Left lobe of liver (tissue), 2 donors: ENCODE results near the gene INPP5A. TPM values are rescaled to one million over a fixed set of nuclear protein-coding genes. Genes with fewer than 3 reads are reported as not detected.

Experiments
- ATAC-seq: fragments of 200-7000 bp; cut with Tn5 transposase; one replicate; pipeline ENCODE4 v1.9.1; 2020; ENCODE audit warnings: mild to moderate bottlenecking, moderate library complexity
- DNase-seq: peaks from one replicate; pipeline ENCODE4 v3.0.0-alpha.2; 2020; ENCODE audit warnings: low spot score
- total RNA-seq: library from RNA; stranded (reverse); gene quantifications from one replicate; pipeline ENCODE4 v1.2.1, GENCODE V29; 2021
- donor health status: DM: no; HTN: no; CAD: no; lungs with moderate emphysema.
- donor health status: DM: no; HTN: yes; CAD: no.

INPP5A gene
- total RNA-seq, 1 donor from 2014 or later: 18.3 TPM

DNA sequence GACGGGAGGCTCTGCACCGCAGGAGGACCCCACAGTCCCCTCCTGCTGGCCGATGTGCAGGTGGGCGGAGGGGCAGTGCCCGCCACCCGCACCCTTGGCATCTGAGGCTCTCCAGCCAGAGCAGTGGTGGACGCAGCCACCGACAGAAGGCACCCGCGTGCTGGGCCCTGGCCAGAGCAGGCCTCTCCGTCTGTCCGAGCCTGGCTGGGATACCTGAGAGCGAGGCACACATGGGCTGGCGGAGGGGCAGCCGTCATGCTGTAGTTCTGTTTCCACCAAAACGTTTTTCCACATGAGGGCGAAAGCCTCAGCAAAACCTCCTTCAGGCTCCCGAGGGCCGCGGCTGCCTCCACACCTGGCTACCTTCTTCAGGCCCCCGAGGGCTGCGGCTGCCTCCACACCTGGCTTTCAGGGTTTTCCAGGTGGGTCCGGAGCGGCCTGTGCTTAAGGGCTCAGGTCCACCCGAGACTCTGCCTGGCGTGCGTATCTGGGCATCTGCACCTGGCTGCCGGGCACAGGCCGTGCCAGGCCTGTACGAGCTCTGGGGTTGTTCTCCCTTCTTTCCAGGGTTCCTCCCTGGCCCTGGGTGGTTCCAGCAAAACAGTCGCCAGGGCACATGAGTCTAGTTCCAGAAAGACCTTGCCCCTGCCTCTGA, 115.5 kb downstream of the INPP5A start:
- ATAC-seq (no peak), DNase-seq (no peak)

DNA sequence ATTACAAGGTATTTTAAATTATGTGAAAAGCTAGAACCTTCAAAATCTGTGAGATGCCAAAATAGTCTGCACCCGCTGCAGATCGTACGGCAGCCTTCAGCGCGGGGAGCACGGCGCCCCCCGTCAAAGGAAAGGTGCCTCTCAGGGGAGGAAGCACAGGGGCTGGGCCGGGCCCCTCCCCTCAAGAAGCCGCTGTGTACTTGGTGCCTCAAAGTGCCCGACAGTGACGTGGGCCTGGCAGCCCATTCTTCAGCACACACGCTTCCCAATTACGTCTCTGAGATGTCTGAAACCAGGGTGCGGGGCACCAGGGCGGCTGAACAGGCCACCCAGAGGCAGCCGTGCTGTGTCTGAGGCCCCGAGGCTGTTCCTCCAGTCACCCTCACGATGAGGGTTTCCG, 116.1 kb downstream of the INPP5A start:
- DNase-seq (no peak), ATAC-seq (no peak)

DNA sequence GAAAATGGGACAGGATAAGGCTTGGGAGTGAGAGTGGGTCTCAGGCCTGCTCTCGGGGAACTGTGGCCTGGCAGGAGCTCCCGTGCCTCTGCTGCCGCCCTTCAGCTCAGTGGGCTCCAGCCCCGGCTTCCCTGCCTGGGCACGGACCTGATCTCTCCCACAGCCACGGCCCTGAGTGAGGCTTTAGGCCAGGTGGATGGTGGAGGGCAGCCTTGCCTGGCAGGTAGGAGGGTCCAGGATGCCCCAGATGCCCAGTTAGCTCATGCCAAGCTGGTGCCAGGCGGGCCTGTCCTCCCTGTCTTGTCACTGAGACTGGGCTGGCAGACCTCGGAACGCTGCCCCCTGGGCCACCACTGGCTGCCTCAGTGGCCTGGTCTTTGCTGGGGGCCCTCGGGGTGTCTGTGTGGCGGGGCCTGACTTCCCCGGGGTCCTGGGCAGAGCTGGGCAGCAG, 116.6 kb downstream of the INPP5A start:
- no peak for DNase-seq
- ATAC-seq: no peak

DNA sequence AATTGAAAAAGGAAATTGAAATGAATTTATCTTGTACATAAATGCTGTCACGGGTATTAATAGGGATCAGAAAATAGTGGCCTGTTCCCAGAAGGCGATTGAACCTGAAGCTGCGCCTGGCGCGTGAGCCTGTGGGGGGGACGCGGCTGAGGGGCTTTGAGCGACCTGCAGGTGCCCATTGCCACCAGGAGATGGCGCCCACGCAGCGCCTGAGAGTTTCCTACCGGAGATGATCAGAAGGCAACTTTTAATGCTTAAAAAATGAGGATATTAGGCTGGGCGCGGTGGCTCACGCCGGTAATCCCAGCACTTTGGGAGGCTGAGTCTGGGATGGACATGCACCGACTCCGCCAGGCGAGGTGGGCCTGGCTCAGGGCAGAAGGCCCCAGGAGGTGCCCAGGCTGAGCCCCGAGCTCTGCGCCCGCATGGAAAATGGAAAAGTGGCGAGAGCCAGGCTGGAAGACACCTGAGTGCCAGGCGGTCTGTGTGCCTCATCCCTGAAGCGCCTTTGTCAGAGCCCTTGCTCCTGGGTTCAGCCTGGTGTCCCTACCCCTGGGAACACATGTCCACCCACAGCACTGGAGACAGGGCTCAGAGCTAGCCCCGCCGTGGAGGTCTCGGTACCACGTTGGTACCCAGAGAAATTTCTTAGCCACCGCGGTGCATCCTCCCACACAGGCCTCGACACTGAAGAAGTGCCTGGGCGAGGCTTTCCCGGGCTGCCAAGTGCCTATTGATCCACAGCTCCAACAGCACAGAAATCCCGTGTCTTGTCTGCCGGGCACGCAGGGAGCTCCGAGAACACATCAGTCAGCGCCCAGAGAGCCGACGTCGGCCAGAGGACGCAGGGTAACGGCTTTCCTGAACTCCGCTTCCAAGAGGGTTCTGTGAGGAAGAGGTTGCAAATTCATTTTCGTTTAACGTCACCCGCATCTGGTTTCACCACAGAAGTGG, 117.4 kb downstream of the INPP5A start:
- no peak for DNase-seq
- ATAC-seq: peak; percentile 59

DNA sequence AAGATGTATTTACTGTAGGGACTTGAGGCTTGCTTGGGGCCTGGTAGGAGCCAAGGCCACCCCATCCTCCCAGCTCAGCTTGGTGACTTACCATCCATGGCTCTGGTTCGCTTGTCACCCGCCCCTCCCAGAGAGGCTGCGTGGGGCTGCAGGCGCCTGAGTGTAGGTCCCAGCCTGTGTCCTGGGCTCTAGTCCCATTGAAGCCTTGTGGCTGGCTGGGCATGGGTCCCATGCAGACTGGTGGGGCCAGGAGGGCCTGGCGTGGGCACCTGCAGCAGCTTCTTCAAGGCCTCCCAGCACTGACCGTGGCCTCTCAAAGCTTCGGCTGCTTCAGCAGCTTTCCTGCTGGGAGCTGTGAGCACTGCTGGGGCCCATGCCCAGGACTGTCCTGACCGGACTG, 118.1 kb downstream of the INPP5A start:
- DNase-seq (no peak), ATAC-seq (no peak)

DNA sequence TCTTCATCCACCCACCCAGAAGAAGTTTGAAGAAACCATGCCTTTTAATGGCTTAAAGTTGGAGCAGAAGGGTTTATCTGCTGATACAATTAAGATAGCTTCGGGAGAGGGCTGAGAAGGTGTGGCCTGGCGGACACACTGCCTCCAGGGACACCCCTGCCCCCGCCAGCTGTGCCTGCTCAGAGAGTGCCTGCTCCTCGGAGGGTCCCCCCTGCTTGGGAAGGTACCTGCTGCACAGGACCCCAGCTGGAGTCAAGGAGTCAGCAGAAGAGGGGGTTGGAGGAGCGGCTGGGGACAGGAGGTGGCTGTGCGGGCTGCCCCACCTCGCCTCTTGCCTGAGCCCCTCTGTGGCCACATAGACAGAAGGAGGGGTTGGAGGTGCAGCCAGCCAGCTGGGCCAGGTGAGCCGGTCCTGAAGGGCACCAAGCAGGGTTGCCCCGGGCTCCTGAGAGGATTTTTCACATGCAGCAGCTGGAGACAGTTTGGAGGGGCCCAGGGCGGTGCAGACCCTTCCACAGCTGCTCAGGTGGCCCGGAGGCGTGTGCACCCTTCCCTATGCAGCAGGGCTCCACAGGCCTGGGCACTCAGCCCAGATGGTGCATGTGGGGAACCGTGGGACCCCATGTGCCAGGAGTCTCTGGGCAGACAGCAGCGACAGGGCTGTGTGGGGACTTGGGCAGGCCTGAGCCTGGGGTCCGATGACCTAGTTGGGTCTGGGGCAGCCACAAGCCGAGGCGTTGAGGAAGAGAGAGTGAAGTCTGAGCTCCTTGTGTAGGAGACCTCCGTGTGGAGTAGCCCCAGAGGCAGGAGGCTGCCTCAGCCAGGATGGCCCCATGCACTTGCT, 118.9 kb downstream of the INPP5A start:
- DNase-seq (no peak), ATAC-seq (no peak)

DNA sequence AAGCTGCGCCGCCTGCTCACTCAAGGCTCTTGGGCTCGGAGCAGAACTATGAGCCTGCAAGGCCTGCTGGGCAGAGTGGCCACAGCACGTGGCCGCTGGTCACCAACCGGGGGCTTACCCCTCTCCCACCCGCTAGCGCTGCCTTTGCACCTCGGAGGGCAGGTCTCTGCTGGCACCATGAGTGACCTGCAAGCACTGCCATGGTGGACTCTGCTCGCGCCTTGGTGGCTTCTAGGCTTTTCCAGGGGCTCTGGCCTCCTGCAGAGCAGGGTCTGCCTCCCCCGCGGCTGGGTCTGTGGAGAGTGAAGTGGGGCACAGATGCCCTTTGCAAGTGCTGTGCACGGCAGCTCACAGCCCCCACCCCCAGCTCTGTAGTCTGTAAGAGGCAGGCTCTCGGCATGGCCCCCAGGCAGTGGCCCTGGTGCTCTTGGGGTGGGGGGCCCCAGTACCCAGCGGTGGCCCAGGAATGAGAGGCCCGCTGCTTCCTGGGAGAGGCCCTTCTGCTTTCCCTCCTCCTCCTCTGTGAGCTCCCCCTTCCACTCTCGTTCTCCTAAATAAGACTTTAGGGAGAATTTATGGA, 119.6 kb downstream of the INPP5A start:
- DNase-seq (no peak), ATAC-seq (no peak)

DNA sequence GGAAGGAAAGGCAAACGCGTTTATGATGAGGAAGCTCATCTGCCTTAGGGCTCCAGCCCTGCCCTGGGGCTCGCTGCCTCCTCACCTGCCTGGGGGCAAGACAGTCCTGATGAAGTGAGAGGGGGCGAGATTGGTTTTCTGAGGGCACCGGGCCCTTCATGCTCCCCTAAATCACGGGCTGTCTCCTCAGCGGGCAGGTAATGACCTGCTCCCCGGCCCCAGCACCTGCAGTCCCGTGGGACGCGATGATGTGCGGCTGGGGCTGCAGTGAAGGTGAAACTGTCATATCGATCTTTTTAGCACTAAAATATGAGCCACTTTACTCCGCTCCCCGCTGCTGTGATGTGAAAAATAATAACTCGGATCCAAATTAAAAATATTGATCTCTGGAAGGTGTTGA, 120.2 kb downstream of the INPP5A start:
- DNase-seq (no peak), ATAC-seq (no peak)

DNA sequence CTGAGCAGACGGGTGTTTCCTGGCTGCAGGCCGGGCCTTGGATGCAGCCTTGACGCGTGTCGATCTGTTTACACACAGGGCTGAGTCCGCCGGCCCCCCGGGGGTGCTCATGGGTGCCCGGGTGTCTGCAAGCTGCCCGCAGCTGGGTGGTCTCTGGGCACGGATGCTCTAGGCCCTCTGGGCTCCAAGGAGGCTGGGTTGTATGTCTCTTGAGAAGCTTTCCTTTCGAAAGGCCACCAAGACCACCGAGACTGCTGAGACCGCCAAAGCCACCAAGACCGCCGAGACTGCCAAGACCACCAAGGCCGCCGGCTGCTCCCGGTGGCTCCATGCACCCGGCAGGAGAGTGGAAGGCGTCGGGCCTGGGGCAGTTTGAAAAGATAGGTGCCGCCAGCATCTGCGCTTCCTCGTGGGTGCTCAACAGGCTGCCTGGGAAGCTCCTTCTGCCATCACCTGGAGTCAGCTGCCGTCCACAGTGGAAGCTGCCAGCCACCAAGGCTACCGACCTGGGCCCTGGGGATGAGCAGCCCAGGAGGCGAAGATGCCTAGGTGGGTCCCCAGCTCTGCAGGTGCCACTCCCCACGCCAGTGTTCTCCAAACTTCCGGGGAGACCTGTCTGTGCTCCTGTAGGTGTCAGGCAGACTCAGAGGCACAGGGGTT, 121.1 kb downstream of the INPP5A start:
- ATAC-seq (no peak), DNase-seq (no peak)

DNA sequence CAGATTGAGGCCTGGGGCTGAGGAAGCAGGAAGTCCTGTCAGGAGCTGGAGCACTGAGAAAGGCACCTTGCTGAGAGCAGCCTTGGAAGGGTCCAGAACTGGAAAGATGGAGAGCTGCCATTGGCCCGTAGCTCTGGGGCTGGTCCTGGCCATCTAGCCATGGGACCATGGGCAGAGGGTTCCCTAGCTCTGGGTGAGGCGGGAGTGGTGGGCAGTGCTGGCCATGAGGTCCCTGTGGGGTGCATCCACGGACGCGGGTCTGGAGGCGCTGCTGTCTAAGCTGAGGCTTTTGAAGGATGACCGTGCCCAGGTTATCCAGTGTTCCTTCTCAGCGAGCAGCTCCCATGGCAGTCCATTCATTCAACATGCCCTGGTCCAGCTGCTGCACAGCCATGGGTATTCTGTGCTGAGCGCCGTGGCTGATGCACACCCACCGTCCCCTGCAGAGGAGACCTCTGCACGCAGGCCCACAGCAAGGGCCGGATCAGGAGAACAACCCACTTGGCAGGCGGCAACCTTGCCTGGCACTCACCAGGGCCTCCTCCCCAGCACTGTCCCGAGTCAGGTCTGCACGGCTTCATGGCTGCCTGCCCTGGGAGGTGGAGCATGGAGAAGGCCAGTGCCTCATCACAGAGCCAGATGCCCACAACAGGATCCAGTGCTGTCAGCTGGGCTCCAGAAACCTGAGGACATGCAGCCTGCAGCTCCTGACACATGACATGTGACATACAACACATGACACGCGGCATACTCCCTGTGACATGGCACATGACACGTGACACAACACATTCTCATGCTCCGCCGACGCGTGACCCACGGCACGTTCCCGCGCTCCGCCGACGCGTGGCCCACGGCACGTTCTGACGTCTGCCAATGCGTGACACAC, 121.9 kb downstream of the INPP5A start:
- peak; percentile 71 for DNase-seq
- peak; percentile 79 for ATAC-seq

DNA sequence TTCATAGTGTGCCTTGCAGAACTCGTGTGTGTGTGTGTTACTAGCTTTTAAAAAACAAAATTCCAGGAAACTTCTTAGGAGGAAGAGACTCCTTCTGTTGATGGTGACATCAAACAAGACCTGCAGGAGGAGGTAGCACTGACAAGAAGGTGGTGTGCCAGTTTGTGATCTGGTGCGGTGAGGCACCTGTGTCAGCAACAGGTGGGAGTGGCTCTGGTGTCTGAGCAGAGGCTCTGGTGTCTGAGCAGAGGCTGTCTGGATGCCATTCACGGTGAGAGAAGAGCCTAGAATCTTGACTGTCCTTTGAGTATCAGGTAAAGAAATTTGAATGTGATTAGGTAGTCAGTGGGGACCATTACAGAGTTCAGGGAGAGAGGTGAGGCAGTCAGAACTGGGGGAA, 122.8 kb downstream of the INPP5A start:
- ATAC-seq (no peak), DNase-seq (no peak)

DNA sequence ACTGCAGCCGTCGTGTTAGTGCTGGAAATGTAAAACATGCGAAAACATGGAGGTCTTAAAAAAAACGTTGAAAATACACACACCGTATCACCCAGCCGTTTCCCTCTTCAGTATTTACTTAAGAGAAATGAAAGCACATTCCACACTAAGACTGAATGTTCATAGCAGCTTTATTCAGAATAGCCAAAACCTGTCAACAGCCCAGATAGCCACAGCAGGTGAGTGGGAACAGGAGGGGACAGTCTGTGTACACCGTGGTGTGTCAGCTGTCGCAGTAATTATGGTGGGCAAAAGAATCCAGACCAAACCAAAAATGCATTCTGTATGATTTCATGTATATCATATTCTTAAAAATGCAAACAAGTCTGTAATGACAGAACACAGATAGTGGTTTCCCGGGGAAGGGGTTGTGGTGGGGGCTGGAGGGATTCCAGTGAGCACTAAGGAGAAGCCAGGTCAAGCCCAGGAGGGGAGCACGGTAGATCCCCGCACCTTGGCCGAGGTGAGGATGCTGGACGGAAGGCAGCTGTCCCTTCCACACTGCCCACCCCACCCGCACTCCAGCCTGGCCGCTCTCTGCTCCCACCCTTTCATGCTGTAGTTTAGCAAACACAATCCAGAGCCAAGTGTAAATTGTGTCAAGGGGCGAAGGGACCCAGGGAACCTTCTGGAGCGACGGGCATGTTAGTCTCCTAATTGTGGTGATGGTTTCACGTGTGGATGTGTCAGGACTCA, 124.8 kb downstream of the INPP5A start:
- DNase-seq (no peak), ATAC-seq (no peak)

DNA sequence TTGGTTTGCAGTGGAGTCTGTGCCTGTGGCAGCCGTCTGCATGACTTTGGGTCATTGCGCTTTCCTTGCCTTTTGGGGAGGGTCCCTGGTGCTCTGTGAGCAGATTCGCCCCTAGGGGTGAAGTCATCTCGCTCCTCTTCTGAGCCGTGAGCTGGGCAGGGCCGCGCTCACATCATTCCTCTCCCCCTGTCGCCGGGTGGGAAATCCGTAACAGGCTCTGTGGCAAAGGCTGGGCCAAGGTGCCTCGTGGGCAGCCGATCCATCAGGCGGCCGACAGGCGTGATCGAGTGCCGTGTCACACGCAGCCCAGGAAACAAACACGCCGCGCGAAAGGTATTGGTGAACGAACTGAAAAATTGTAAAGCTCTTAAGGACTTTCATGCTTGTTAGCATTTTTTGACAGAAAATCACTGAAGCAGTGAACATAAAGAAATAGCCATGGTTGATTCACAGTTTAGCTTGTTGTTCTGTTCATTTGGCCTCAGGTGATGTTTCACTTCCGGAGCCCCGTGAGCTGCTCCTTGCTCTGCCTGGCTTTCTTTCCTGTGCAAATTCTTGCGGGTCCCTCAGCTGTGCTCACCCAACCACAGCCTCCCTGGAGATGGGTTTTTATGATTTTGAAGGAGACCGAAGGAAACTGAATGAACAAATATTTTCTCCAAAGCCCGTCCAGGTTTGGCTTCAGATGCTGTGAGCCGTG, 126.2 kb downstream of the INPP5A start:
- no peak for ATAC-seq
- DNase-seq: no peak

DNA sequence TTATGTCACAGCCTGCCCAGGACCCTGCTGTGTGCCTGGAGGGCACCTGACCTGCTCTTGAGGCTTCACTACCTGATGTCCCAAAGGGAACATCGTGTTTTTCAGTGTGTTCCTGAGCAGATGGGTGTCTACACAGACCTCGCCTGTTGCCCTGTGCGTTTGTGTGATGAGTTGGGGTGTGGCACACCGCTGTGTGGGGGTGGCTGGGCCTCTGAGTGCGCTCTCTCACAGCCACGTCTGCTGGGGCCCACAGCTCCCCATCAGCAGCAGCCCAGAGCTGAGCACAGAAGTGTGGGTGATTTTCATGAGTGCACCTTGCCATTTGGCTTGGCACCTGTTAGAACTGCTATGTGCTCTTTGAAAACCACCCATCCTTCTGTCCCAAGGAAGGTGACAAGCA, 126.8 kb downstream of the INPP5A start:
- ATAC-seq (no peak), DNase-seq (no peak)

DNA sequence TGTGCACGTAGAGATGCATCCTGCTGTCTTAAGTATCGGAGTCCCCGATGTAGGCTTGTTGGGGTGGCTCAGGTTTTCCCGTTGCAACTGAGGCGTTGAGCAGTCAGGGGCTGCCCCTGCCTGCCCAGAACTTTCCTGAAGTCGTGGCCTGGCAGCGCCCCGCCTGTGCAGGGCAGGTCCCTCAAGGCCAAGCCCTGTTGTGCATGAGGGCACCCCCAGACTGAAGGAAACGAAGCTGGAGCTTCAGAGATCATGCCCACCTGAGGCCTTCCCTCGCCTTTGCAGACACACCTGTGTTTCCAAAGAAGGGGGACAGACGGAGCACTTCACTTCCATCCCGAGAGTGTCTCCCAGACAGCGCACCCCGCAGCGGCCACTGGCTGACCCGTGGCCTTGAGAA, 127.3 kb downstream of the INPP5A start:
- DNase-seq: no peak

DNA sequence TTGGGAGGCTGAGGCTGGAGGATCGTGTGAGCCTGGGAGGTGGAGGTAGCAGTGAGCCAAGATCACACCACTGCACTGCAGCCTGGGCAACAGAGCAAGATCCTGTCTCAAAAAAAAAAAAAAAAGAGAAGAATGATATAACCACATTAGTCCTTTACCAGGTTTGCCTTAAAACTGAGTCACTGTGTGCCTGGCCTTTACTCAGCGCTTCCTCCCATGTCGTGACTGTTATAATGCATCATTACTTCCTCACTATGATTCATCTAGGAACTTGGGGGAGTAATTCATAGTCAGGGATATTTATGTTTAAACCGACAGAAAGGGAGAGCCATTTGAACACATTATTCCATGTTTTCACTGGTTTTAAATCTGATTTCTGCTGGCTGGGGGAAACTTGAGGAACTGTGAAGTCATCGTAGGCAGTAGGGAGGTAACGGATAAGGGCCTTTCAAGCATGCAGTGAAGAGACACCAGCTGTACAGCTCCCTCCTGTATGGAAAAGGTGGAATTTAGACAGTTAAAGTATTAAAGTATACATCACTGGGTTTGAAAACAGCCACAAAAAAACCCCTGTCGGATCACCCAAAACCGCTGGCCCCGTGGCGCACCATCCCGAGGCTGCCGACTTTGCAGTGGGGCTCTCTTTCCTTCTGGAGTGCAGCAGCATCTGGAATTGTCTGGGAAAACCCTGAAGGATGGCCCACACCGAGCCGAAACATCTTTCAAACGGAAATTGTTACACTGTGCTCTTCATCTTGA, 128.5 kb downstream of the INPP5A start:
- ATAC-seq (no peak), DNase-seq (no peak)

More for the DNA sequence above, 127.3 kb downstream of the INPP5A start:
- ATAC-seq: no peak

DNA sequence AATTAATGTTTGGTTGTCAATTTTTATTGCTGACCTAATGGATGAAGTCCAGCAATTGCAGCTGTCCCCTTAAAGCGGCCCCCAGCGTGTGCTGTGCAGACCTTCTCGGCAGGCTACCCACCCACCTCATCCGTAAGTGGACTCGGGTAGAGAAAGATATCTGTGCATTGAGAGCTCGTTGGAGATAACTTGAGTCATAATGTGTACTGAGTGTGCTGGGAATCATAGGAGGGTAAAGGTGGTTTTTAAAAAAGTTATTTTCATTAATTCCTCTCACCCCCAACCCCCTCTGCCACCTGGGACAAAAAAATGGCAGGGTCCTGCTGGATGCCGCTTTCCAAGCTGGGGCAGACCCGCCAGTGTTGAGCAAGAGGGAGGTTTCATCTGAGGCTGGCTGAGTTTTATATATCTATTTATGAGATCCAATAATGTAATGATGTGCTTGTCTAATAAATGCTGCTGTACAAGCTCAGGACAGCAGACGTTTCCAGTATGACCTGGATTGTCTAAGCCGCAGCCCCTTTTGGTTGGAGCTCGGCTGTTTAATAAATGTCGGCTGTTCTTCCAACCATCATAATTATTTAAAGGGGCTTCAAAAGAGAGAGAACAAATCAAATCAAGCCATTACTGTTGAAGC, 129.2 kb downstream of the INPP5A start:
- ATAC-seq: no peak
- no peak for DNase-seq
